ENCODE measurements around the gene PIGH. TPM values are rescaled to one million over a fixed set of nuclear protein-coding genes. Genes with fewer than 3 reads are reported as not detected.
A peak's percentile ranks its signal among the peaks of the same experiment; 100 is the strongest.

PIGH gene
- polyA plus RNA-seq, 1 of the 3 experiments (the other 2 are of a cell fraction) = 23.6 TPM

- no peaks in the 10 kb centered on the region for H3K9me3 ChIP-seq
- CTCF ChIA-PET = interaction anchor here (0.6 to 24.4 kb wide), 35 partner anchors 9 to 174 kb away, joined by 3 to 237 read pairs (median 4); partner anchors contain the start of genes ARG2, PIGH, PLEKHH1 and RDH11
- H3K36me3 ChIP-seq (replicated peaks in 1 of 2; ENCODE audit: control insufficient read depth in 1 of 2, insufficient read depth in 2 of 2, low read length in 1 of 2) = peaks cover 0 to 12% of the 10 kb centered on the region in 2 experiments
- 73% methylated on average over 2 of the region's 6 CpGs for WGBS (ENCODE audit: low lambda C conversion rate)
- DNase-seq = peak; percentile 80
- no peaks in the 10 kb centered on the region for H3K9me2 ChIP-seq
- H3K9ac ChIP-seq = no peak overlapping the region
- no peaks in the 10 kb centered on the region for H3K79me2 ChIP-seq (ENCODE audit: insufficient read depth)
- H3K4me2 ChIP-seq = no peak overlapping the region
- no peaks in the 10 kb centered on the region for H3K27me3 ChIP-seq (ENCODE audit: insufficient read depth)
- no peak overlapping the region for H2AFZ ChIP-seq (ENCODE audit: low read depth)
- H4K20me1 ChIP-seq (ENCODE audit: insufficient read depth) = no peaks in the 10 kb centered on the region
- H3K4me1 ChIP-seq (ENCODE audit: control insufficient read depth in 1 of 2, insufficient read depth in 2 of 2, low read depth in 1 of 2, low read length in 1 of 2) = no peaks in the 10 kb centered on the region
- POLR2A ChIA-PET = no interaction called here
- no peak overlapping the region; a peak in 1 of 4 replicates for H3K4me3 ChIP-seq (ENCODE audit: low read depth in 2 of 2, low read length in 1 of 2)
- no peaks in the 10 kb centered on the region for H3F3A ChIP-seq (replicated peaks; ENCODE audit: insufficient read depth)
- no peak overlapping the region for H3K27ac ChIP-seq (ENCODE audit: low read depth in 2 of 2, low read length in 1 of 2)
- TF ChIP-seq MAX (IDR thresholded peaks at IDR 0.05; ENCODE audit: low read depth) = no peak
- TF ChIP-seq JUND (IDR thresholded peaks at IDR 0.05) = no peak
- TF ChIP-seq GATA2 (CRISPR knock-in tag; IDR thresholded peaks at IDR 0.05) = peak; percentile 65
- TF ChIP-seq SMC3 (IDR thresholded peaks at IDR 0.05; ENCODE audit: low read depth, low read length) = peak; percentile 89
- TF ChIP-seq RAD21 (IDR thresholded peaks at IDR 0.05; ENCODE audit: low read length) = peak; percentile 85
- peak; percentile 74 for TF ChIP-seq CTCF (IDR thresholded peaks at IDR 0.05)
Observed at GRCh38 chr14:67583711-67584644, 16.1 kb downstream of the PIGH start.

- TF ChIP-seq FOXJ3 (CRISPR knock-in tag; IDR thresholded peaks at IDR 0.05) = no peak
- no peak for TF ChIP-seq CTCF (IDR thresholded peaks at IDR 0.05)
- TF ChIP-seq FOXM1 (IDR thresholded peaks at IDR 0.05; ENCODE audit: low read depth) = no peak
- no peak for TF ChIP-seq TAF1 (IDR thresholded peaks at IDR 0.05; ENCODE audit: borderline replicate concordance, low read depth, low read length)
- TF ChIP-seq REST (IDR thresholded peaks at IDR 0.05; ENCODE audit: low read depth, low read length) = no peak
- no peak for TF ChIP-seq NFIC (IDR thresholded peaks at IDR 0.05; ENCODE audit: borderline replicate concordance)
- no peak for TF ChIP-seq GATA2 (CRISPR knock-in tag; IDR thresholded peaks at IDR 0.05)
- no peak for TF ChIP-seq MAX (IDR thresholded peaks at IDR 0.05; ENCODE audit: low read depth)
- TF ChIP-seq ELF1 (IDR thresholded peaks at IDR 0.05) = no peak
- no peak for TF ChIP-seq TEAD4 (IDR thresholded peaks at IDR 0.05; ENCODE audit: borderline replicate concordance, insufficient read depth)
- no peak for TF ChIP-seq POLR2AphosphoS5 (IDR thresholded peaks at IDR 0.05; ENCODE audit: low read depth, low read length)
- no peak for TF ChIP-seq GABPA (IDR thresholded peaks at IDR 0.05; ENCODE audit: low read depth)
- TF ChIP-seq FOSL2 (IDR thresholded peaks at IDR 0.05; ENCODE audit: borderline replicate concordance, low read depth) = no peak
- TF ChIP-seq EZH2phosphoT487 (IDR thresholded peaks at IDR 0.05; ENCODE audit: borderline replicate concordance, low read depth) = no peak
- H3K4me1 ChIP-seq (ENCODE audit: control insufficient read depth in 1 of 2, insufficient read depth in 2 of 2, low read depth in 1 of 2, low read length in 1 of 2) = no peaks in the 10 kb centered on the region
- POLR2A ChIA-PET = no interaction called here
- no peak for DNase-seq
- H3K4me2 ChIP-seq = no peak overlapping the region
- no peaks in the 10 kb centered on the region for H3K9me3 ChIP-seq
- H3K4me3 ChIP-seq (ENCODE audit: low read depth in 2 of 2, low read length in 1 of 2) = no peak overlapping the region
- H3K36me3 ChIP-seq (replicated peaks in 1 of 2; ENCODE audit: control insufficient read depth in 1 of 2, insufficient read depth in 2 of 2, low read length in 1 of 2) = no peaks in the 10 kb centered on the region
- H3K79me2 ChIP-seq (ENCODE audit: insufficient read depth) = no peaks in the 10 kb centered on the region
- 81% methylated on average over 7 of the region's 7 CpGs for whole genome bisulfite sequencing (ENCODE audit: low lambda C conversion rate)
- H4K20me1 ChIP-seq (ENCODE audit: insufficient read depth) = no peaks in the 10 kb centered on the region
- no peaks in the 10 kb centered on the region for H3F3A ChIP-seq (replicated peaks; ENCODE audit: insufficient read depth)
- H3K27ac ChIP-seq (ENCODE audit: low read depth in 2 of 2, low read length in 1 of 2) = no peak overlapping the region
- H3K9ac ChIP-seq = no peak overlapping the region
- no peaks in the 10 kb centered on the region for H3K9me2 ChIP-seq
- CTCF ChIA-PET = interaction anchor here (0.9 to 24.4 kb wide), 11 partner anchors 9 to 166 kb away, joined by 3 to 237 read pairs (median 12); partner anchors contain the start of genes PIGH and RDH12
- no peaks in the 10 kb centered on the region for H3K27me3 ChIP-seq (ENCODE audit: insufficient read depth)
- no peak overlapping the region for H2AFZ ChIP-seq (ENCODE audit: low read depth)
Observed at GRCh38 chr14:67582061-67582460, 18.0 kb downstream of the PIGH start.
